Measurements from ENCODE around the gene TMBIM6. TPM values are rescaled to one million over a fixed set of nuclear protein-coding genes. Genes with fewer than 3 reads are reported as not detected.
"Not testable (repeated sequence)": the region's sequence is repeated elsewhere in the genome, so short reads cannot be mapped to it uniquely, and the experiment has no call there.

TMBIM6 gene
- total RNA-seq, 1 experiment from 2014 or later = 400 TPM

GRCh38 chr12:49744363-49744885 is 3.1 kb downstream of the TMBIM6 start:
- H3K36me3 ChIP-seq = peaks cover 11% of the 10 kb centered on the region
- H3K27ac ChIP-seq = no peak overlapping the region
- H3K9me3 ChIP-seq (replicated peaks) = no peaks in the 10 kb centered on the region
- DNase-seq = no peak
- H3K27me3 ChIP-seq = no peaks in the 10 kb centered on the region
- no peak overlapping the region for H3K4me3 ChIP-seq
- H3K4me1 ChIP-seq = peaks cover 6% of the 10 kb centered on the region; the same call in 1 of the 2 replicates

- Histone ChIP-seq H3K9me3 (replicated peaks) (no peaks in the 10 kb centered on the region), H3K27ac (no peak overlapping the region), H3K4me1 (peaks cover 4% of the 10 kb centered on the region; the same call in 1 of the 2 replicates), H3K27me3 (no peaks in the 10 kb centered on the region), H3K36me3 (peaks cover 35% of the 10 kb centered on the region), H3K4me3 (no peak overlapping the region)
- no peak for DNase-seq
Observed at GRCh38 chr12:49748306-49748705, 6.9 kb downstream of the TMBIM6 start.

- H3K4me3 ChIP-seq = no peak overlapping the region
- H3K36me3 ChIP-seq = peaks cover 40% of the 10 kb centered on the region
- H3K4me1 ChIP-seq = no peaks in the 10 kb centered on the region
- no peaks in the 10 kb centered on the region for H3K27me3 ChIP-seq
- H3K9me3 ChIP-seq (replicated peaks) = no peaks in the 10 kb centered on the region
- H3K27ac ChIP-seq = no peak overlapping the region
- no peak for DNase-seq
Observed at GRCh38 chr12:49748800-49749199, 7.4 kb downstream of the TMBIM6 start.

GRCh38 chr12:49750027-49750995 is 9.0 kb downstream of the TMBIM6 start:
- Histone ChIP-seq H3K4me1 (no peaks in the 10 kb centered on the region), H3K27ac (no peak overlapping the region), H3K9me3 (replicated peaks) (no peaks in the 10 kb centered on the region), H3K36me3 (peaks cover 52% of the 10 kb centered on the region), H3K27me3 (no peaks in the 10 kb centered on the region), H3K4me3 (no peak overlapping the region)
- DNase-seq = no peak

GRCh38 chr12:49750996-49751393 is 9.6 kb downstream of the TMBIM6 start:
- Histone ChIP-seq H3K4me3 (no peak overlapping the region), H3K4me1 (no peaks in the 10 kb centered on the region), H3K36me3 (peaks cover 59% of the 10 kb centered on the region), H3K9me3 (replicated peaks) (no peaks in the 10 kb centered on the region), H3K27ac (no peak overlapping the region), H3K27me3 (no peaks in the 10 kb centered on the region)
- DNase-seq = no peak

DNA sequence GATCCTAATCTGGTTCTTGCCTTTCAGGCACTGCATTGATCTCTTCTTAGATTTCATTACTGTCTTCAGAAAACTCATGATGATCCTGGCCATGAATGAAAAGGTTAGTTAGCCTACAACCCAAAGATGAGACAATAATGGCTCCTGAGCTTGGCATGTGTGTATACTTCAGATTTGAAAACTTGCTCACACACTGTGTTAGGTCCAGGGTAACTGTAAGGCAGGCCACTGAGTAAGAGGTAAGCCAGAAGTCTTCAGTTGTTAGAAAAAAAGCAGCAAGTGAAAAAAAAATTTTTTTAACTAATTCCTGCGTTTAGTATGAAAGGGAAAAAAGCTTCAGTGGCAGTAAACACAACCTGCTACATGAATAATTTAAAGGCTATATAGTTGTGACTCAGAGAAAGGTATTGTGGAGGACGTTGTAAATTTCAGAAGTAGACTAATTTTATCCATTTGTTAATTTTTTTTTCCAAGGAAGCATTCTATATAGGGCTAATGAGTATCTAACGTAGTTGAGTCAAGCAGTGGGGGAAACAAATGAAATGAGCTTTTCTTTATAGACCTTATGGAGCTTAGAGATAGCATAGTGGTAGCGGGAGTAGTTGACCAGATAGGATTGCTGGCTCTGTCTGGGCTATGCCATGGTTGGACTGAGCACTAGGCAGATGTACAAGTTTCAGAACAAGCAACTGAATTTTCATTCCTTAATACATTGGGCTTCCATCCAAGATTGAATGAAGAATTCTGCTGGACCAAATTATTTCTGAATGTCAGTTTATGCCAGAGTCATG is 20.5 kb downstream of the TMBIM6 start:
- Histone ChIP-seq H3K4me1 (no peaks in the 10 kb centered on the region), H3K9me3 (replicated peaks) (no peaks in the 10 kb centered on the region), H3K4me3 (no peak overlapping the region), H3K27me3 (no peaks in the 10 kb centered on the region), H3K27ac (no peak overlapping the region), H3K36me3 (peaks cover 80% of the 10 kb centered on the region)
- DNase-seq = no peak

DNA sequence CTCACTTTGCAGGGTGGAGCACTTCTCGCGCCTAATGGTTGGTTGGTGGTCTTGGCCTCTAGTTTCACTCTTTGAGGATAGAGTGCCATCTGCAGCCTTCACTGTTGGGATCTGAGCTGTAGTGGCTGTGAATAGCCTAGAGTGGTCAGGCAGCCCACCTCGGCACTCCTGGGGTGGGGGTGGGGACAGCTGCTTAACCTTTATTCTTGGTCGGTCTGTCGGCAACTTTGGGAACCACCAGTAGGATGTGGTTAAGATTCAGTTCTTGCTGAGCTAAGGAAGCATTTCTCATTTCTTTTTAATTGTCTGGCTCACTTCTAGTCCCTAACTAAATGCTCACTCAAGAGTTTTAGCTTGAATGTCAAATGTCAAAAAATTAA is 21.1 kb downstream of the TMBIM6 start:
- no peaks in the 10 kb centered on the region for H3K4me1 ChIP-seq
- no peak for DNase-seq
- H3K36me3 ChIP-seq = peaks cover 74% of the 10 kb centered on the region

DNA sequence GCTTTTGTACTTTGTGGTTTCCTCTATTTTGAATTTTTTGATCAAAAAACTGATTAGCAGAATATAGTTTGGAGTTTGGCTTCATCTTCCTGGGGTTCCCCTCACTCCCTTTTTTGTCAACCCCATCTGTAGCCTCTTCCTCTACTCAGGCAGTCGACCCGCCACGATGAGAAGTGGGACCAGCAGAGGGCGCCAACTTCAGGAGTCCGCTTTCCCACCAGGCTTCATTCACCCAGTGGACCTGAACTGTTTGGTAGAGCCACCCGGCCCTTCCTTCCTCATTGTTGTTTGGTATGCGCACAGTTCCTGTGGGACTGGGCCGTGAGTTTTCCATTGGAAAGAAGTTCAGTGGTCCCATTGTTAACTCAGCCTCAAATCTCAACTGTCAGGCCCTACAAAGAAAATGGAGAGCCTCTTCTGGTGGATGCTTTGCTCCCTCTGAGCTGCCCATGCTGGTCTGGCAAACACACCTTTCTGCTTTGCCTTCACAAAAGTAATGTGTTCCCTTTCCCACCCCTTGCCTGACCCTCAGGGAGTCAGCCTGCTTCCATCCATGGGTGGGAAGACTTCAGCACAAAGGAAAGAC is 21.7 kb downstream of the TMBIM6 start:
- H3K27ac ChIP-seq = no peak overlapping the region
- H3K4me3 ChIP-seq = no peak overlapping the region
- no peaks in the 10 kb centered on the region for H3K4me1 ChIP-seq
- H3K27me3 ChIP-seq = no peaks in the 10 kb centered on the region
- H3K36me3 ChIP-seq = peaks cover 68% of the 10 kb centered on the region
- no peaks in the 10 kb centered on the region for H3K9me3 ChIP-seq (replicated peaks)
- DNase-seq = peak; percentile 65 to 79

More for the DNA sequence above, 21.1 kb downstream of the TMBIM6 start:
- Histone ChIP-seq H3K9me3 (replicated peaks) (no peaks in the 10 kb centered on the region), H3K4me3 (no peak overlapping the region), H3K27ac (no peak overlapping the region), H3K27me3 (no peaks in the 10 kb centered on the region)

DNA sequence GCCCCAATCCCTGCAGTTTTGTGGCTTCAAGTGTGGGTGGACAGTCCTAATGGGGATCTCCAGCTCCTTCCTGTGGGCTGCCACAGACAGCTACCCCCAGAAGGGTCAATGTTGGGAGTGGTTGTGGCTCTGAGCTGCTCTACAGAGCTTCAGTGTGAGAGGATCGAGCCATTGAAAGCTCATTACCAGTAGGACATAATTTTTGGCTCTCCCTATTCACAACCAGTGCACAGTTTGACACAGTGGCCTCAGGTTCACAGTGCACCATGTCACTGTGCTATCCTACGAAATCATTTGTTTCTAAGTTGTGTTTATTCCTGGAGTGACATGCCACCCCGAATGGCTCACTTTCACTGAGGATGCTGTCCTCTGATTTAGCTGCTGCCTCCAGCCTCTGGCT is 22.8 kb downstream of the TMBIM6 start:
- H3K9me3 ChIP-seq (replicated peaks) = no peaks in the 10 kb centered on the region
- H3K4me3 ChIP-seq = no peak overlapping the region
- H3K36me3 ChIP-seq = peaks cover 58% of the 10 kb centered on the region
- no peaks in the 10 kb centered on the region for H3K4me1 ChIP-seq
- DNase-seq = no peak
- H3K27ac ChIP-seq = no peak overlapping the region
- H3K27me3 ChIP-seq = no peaks in the 10 kb centered on the region

DNA sequence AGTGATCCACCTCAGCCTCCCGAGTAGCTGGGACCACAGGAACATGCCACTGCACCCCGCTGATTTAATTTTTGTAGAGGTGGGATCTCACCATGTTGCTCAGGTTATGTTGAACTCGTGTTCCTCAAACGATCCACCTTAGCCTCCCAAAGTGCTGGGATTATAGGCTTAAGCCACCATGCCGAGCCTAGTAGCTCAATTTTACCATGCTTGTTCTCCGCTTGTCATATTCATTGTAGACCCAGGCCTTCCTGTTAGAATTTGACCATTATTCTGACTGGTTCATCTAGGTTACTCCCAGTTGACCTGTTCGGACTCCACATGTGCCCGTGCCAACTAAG is 24.7 kb downstream of the TMBIM6 start:
- no peak for DNase-seq
- H3K9me3 ChIP-seq (replicated peaks) = no peaks in the 10 kb centered on the region
- no peaks in the 10 kb centered on the region for H3K4me1 ChIP-seq
- H3K36me3 ChIP-seq = peaks cover 41% of the 10 kb centered on the region
- no peak overlapping the region for H3K4me3 ChIP-seq
- H3K27me3 ChIP-seq = no peaks in the 10 kb centered on the region
- H3K27ac ChIP-seq = no peak overlapping the region

DNA sequence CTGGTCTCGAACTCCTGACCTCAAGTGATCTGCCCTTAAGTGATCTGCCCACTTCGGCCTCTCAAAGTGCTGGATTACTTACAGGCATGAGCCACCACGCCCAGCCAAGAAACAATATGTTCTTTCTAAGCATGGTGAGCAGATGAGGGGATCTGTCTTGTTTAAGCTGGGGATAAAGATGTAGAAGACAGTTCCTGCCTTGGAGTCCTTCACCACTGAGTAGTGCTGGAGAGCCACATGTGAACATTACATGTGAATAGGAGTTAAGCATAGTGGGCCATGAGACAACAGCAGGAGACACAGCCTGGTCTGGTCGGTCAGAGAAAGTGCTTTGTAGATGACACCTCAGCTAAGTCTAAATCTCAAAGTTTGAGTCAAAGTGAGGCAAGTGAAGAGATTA is 26.0 kb downstream of the TMBIM6 start:
- no peaks in the 10 kb centered on the region for H3K9me3 ChIP-seq (replicated peaks)
- no peaks in the 10 kb centered on the region for H3K27me3 ChIP-seq
- DNase-seq = no peak

DNA sequence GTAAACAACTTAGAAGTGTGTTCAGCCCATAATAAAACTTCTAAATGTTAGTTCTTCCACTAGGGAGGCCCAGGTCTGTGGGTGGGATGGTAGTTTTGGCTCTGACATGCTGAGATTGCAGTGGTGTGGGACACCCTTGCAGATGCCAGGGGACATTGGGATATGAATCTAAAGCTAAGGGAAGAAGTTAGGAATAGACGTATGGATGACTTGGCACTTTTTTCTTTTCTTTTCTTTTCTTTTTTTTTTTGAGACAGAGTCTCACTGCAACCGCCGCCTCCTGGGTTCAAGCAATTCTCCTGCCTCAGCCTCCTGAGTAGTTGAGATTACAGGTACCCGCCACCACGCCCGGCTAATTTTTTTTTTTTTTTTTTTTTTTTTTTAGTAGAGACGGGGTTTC is 31.7 kb downstream of the TMBIM6 start:
- not testable (repeated sequence) for H3K9me3 ChIP-seq (replicated peaks); H3K27ac ChIP-seq; DNase-seq; H3K27me3 ChIP-seq; H3K4me3 ChIP-seq; H3K36me3 ChIP-seq; H3K4me1 ChIP-seq

More for the DNA sequence above, 26.0 kb downstream of the TMBIM6 start:
- no peaks in the 10 kb centered on the region for H3K4me1 ChIP-seq
- H3K4me3 ChIP-seq = no peak overlapping the region
- H3K27ac ChIP-seq = no peak overlapping the region
- peaks cover 29% of the 10 kb centered on the region for H3K36me3 ChIP-seq

DNA sequence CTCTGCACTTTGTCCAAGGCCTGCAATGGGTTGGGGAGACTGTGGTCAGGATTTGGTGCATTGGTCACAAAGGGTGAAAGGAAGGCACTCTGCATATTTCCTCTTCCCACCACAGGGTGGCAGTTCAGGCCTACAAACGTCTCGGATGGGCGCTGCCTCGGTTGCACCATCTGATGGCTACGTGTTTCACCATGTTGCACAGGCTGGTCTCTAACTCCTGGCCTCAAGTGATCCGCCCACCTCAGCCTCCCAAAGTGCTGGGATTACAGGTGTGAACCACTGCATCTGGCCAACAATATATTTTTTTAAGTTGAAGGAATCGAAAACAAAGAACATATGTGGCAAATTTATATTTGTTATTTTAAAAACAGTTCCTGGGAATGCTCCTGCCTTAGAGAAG is 35.1 kb downstream of the TMBIM6 start:
- Histone ChIP-seq H3K36me3 (no peaks in the 10 kb centered on the region), H3K27me3 (no peaks in the 10 kb centered on the region), H3K4me3 (no peak overlapping the region), H3K27ac (no peak overlapping the region), H3K9me3 (replicated peaks) (no peaks in the 10 kb centered on the region), H3K4me1 (peaks cover 8% of the 10 kb centered on the region; the same call in 1 of the 2 replicates)
- peak; percentile 78 to 93 for DNase-seq

- no peak overlapping the region for H3K27ac ChIP-seq
- no peaks in the 10 kb centered on the region for H3K36me3 ChIP-seq
- no peak overlapping the region for H3K4me3 ChIP-seq
- no peak for DNase-seq
- no peaks in the 10 kb centered on the region for H3K27me3 ChIP-seq
- no peaks in the 10 kb centered on the region for H3K9me3 ChIP-seq (replicated peaks)
- peaks cover 8% of the 10 kb centered on the region; the same call in 1 of the 2 replicates for H3K4me1 ChIP-seq
Observed at GRCh38 chr12:49776858-49777257, 35.5 kb downstream of the TMBIM6 start.

DNA sequence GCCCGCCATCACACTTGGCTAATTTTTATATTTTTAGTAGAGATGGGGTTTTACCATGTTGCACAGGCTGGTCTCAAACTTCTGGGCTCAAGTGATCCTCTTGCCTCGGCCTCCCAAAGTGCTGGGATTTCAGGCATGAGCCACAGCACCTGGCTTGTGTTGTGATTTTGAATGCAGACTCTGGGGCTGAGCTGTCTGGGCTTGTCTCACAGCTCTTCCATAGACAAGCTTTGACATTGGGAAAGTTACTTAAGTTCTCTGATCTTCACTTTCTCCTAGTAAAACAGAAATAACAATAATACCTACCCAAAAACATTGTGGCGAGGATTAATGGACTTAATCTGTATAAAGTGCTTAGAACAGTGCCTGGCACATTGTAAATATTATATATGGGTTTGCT is 36.0 kb downstream of the TMBIM6 start:
- no peaks in the 10 kb centered on the region for H3K27me3 ChIP-seq
- H3K4me3 ChIP-seq = no peak overlapping the region
- H3K9me3 ChIP-seq (replicated peaks) = no peaks in the 10 kb centered on the region
- peaks cover 8% of the 10 kb centered on the region; the same call in 1 of the 2 replicates for H3K4me1 ChIP-seq
- H3K36me3 ChIP-seq = no peaks in the 10 kb centered on the region
- H3K27ac ChIP-seq = no peak overlapping the region
- DNase-seq = no peak
